Tibial nerve (tissue), 4 donors: Measurements from ENCODE around the gene BIRC6.

Experiments used
- CTCF ChIP-seq, 5 experiments: fragments of 200-600 bp in 3 of 5; fragments of 450-650 bp in 2 of 5; sonication (generic) in 3 of 5; IDR thresholded peaks; one replicate each; pipeline ENCODE4 v1.5.1; 2016 to 2019; ENCODE audit warnings: antibody characterized with exemption in 5 of 5, mild to moderate bottlenecking in 3 of 5, moderate library complexity in 2 of 5
- EP300 ChIP-seq, 2 donors: sonication (generic); formaldehyde crosslinking; IDR thresholded peaks; one replicate each; pipeline ENCODE4 v1.6.1; 2017; ENCODE audit warnings: antibody characterized with exemption in 2 of 2, mild to moderate bottlenecking in 1 of 2

- TF ChIP-seq EP300 (IDR thresholded peaks at IDR 0.05) (no peak), CTCF (IDR thresholded peaks at IDR 0.05) (no peak)
Measured at GRCh38 chr2:32498306-32498705, 141.5 kb downstream of the BIRC6 start.
